ENCODE results near the gene CCDC167. TPM values are rescaled to one million over a fixed set of nuclear protein-coding genes. Genes with fewer than 3 reads are reported as not detected.

Gene CCDC167
- total and polyA plus RNA-seq, 10 of the 15 experiments (the other 5 are each of a cell fraction or from before 2014, with no cell fraction given), result 74.9 to 380 (median 137) TPM

GRCh38 chr6:37539171-37540028 is 39.7 kb upstream of the CCDC167 start (continued):
- TF ChIP-seq TBL1XR1 (IDR thresholded peaks at IDR 0.05; ENCODE audit: low read depth, low read length) (no peak), MTA2 (IDR thresholded peaks at IDR 0.05; ENCODE audit: low read depth) (no peak), ZNF384 (IDR thresholded peaks at IDR 0.05; ENCODE audit: borderline replicate concordance, low read depth, low read length) (no peak), CTCF (IDR thresholded peaks at IDR 0.05 in 2 of 3, conservative IDR thresholded peaks at IDR 0.05 in 1 of 3; ENCODE audit: control insufficient read depth in 2 of 3, extremely low read depth in 1 of 3, insufficient read depth in 1 of 3, low read depth in 3 of 3, low read length in 3 of 3) (no peak), MEF2B (IDR thresholded peaks at IDR 0.05; ENCODE audit: partially characterized antibody, poor library complexity, severe bottlenecking) (no peak)
- TF ChIP-seq, protein P1, sequence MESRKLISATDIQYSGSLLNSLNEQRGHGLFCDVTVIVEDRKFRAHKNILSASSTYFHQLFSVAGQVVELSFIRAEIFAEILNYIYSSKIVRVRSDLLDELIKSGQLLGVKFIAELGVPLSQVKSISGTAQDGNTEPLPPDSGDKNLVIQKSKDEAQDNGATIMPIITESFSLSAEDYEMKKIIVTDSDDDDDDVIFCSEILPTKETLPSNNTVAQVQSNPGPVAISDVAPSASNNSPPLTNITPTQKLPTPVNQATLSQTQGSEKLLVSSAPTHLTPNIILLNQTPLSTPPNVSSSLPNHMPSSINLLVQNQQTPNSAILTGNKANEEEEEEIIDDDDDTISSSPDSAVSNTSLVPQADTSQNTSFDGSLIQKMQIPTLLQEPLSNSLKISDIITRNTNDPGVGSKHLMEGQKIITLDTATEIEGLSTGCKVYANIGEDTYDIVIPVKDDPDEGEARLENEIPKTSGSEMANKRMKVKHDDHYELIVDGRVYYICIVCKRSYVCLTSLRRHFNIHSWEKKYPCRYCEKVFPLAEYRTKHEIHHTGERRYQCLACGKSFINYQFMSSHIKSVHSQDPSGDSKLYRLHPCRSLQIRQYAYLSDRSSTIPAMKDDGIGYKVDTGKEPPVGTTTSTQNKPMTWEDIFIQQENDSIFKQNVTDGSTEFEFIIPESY (IDR thresholded peaks at IDR 0.05), result no peak
- TF ChIP-seq, protein P2, sequence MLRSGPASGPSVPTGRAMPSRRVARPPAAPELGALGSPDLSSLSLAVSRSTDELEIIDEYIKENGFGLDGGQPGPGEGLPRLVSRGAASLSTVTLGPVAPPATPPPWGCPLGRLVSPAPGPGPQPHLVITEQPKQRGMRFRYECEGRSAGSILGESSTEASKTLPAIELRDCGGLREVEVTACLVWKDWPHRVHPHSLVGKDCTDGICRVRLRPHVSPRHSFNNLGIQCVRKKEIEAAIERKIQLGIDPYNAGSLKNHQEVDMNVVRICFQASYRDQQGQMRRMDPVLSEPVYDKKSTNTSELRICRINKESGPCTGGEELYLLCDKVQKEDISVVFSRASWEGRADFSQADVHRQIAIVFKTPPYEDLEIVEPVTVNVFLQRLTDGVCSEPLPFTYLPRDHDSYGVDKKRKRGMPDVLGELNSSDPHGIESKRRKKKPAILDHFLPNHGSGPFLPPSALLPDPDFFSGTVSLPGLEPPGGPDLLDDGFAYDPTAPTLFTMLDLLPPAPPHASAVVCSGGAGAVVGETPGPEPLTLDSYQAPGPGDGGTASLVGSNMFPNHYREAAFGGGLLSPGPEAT (IDR thresholded peaks at IDR 0.05; ENCODE audit: low read depth), result no peak
